ENCODE results near the gene ABCC1. TPM values are rescaled to one million over a fixed set of nuclear protein-coding genes. Genes with fewer than 3 reads are reported as not detected.

The ABCC1 gene
- total and polyA plus RNA-seq, 2 of the 8 experiments (the other 6 are each of a cell fraction or from before 2014, with no cell fraction given): 42.6 to 66.8 TPM

DNA sequence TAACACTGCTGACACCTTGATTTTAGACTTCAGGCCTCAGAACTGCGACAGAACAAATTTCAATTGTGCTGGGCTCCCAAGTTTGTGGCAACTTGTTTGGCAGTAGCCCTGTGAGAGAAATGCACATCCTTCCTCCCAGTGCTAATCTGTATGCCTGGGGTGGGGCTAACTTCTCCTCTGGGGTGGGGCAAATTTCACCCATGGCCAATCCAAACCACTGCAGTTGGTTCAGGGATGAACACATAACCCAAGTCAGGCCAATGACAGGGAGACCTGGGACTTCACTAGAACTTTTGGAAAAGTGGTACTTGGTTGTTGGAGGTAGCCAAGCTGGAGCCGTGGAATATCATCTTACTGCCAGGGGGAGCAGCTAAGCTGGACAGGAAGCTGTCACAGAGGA lies 217.5 kb downstream of the ABCC1 start:
- CTCF ChIA-PET (ENCODE audit: partially characterized antibody): interaction anchor here (1.1 kb wide), 1 partner anchor 20 kb away, joined by 5 read pairs; no protein-coding TSS in a partner anchor
- H3K27me3 ChIP-seq (replicated peaks in 1 of 4; ENCODE audit: control insufficient read depth in 3 of 4, extremely low read depth in 1 of 4, insufficient read depth in 3 of 4, low read length in 3 of 4): no peaks in the 10 kb centered on the region

More for the DNA sequence above, 217.5 kb downstream of the ABCC1 start:
- Histone ChIP-seq H3K4me1 (replicated peaks in 1 of 4; ENCODE audit: control insufficient read depth in 3 of 4, insufficient read depth in 4 of 4, low read length in 3 of 4) (no peaks in the 10 kb centered on the region), H3K23ac (ENCODE audit: insufficient read length) (no peak overlapping the region), H2AK5ac (ENCODE audit: low read depth, low read length) (no peak overlapping the region), H3K23me2 (ENCODE audit: low read depth, low read length) (peaks cover 6% of the 10 kb centered on the region; the same call in 1 of the 2 replicates), H3K36me3 (ENCODE audit: control insufficient read depth in 2 of 4, insufficient read depth in 4 of 4, low read length in 3 of 4) (no peaks in the 10 kb centered on the region), H4K8ac (ENCODE audit: extremely low read depth, insufficient read depth, low read length) (no peak overlapping the region), H3K4ac (replicated peaks; ENCODE audit: insufficient read length, low read depth, low read length) (no peak overlapping the region), H3K79me2 (ENCODE audit: control insufficient read depth in 1 of 2, insufficient read depth in 2 of 2, low read length in 2 of 2) (no peaks in the 10 kb centered on the region), H3K9me3 (ENCODE audit: insufficient read depth in 2 of 2, low read depth in 1 of 2, low read length in 1 of 2) (no peaks in the 10 kb centered on the region), H3K56ac (replicated peaks; ENCODE audit: insufficient read length, low read depth, low read length) (no peak overlapping the region), H4K20me1 (replicated peaks in 1 of 2; ENCODE audit: control insufficient read depth in 1 of 2, insufficient read depth in 2 of 2, low read length in 2 of 2) (no peaks in the 10 kb centered on the region), H3K4me3 (ENCODE audit: extremely low read depth in 1 of 4, insufficient read depth in 2 of 4, low read depth in 3 of 4, low read length in 4 of 4) (no peak overlapping the region), H4K5ac (ENCODE audit: insufficient read length, low read depth, low read length) (no peak overlapping the region), H3K79me1 (ENCODE audit: low read depth, low read length) (no peaks in the 10 kb centered on the region), H3K14ac (ENCODE audit: insufficient read length) (no peak overlapping the region), H2BK15ac (ENCODE audit: low read length) (no peak overlapping the region), H2BK120ac (replicated peaks; ENCODE audit: low read depth, low read length) (no peak overlapping the region), H3K4me2 (ENCODE audit: insufficient read depth in 1 of 2, low read depth in 2 of 2, low read length in 2 of 2) (no peak overlapping the region), H2BK5ac (ENCODE audit: low read depth, low read length) (no peak overlapping the region), H2BK12ac (ENCODE audit: low read depth, low read length) (no peak overlapping the region), H3K18ac (ENCODE audit: extremely low read depth, low read length) (no peak overlapping the region), H3K27ac (ENCODE audit: low read depth, low read length) (no peak overlapping the region), H2AFZ (ENCODE audit: low read length) (no peak overlapping the region), H3K9ac (replicated peaks in 1 of 4; ENCODE audit: extremely low read depth in 1 of 4, low read depth in 3 of 4, low read length in 3 of 4) (no peak overlapping the region), H4K91ac (replicated peaks; ENCODE audit: insufficient read length, low read length) (no peak overlapping the region), H2BK20ac (ENCODE audit: low read length) (no peak overlapping the region)
- FAIRE-seq (no peak), DNase-seq (ENCODE audit: low read depth in 1 of 2, low spot score in 2 of 2) (no peak)
- WGBS, 2 experiments (ENCODE audit: extremely low coverage in 1 of 2, insufficient coverage in 1 of 2, insufficient read length in 1 of 2, insufficient replicate concordance in 2 of 2, low coverage in 1 of 2, low lambda C conversion rate in 2 of 2, missing lambda C conversion rate in 1 of 2): 54% methylated on average over 2 of the region's 2 CpGs; no CpG with 5 or more reads in 1 of the 2 experiments
- TF ChIP-seq, protein P1, sequence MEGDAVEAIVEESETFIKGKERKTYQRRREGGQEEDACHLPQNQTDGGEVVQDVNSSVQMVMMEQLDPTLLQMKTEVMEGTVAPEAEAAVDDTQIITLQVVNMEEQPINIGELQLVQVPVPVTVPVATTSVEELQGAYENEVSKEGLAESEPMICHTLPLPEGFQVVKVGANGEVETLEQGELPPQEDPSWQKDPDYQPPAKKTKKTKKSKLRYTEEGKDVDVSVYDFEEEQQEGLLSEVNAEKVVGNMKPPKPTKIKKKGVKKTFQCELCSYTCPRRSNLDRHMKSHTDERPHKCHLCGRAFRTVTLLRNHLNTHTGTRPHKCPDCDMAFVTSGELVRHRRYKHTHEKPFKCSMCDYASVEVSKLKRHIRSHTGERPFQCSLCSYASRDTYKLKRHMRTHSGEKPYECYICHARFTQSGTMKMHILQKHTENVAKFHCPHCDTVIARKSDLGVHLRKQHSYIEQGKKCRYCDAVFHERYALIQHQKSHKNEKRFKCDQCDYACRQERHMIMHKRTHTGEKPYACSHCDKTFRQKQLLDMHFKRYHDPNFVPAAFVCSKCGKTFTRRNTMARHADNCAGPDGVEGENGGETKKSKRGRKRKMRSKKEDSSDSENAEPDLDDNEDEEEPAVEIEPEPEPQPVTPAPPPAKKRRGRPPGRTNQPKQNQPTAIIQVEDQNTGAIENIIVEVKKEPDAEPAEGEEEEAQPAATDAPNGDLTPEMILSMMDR (IDR thresholded peaks at IDR 0.05; ENCODE audit: control extremely low read depth in 1 of 3, insufficient read depth in 1 of 3, low read depth in 1 of 3, low read length in 3 of 3): no peak
- TF ChIP-seq SAP30 (IDR thresholded peaks at IDR 0.05; ENCODE audit: insufficient read depth, insufficient replicate concordance, low read length): no peak
- no peak for TF ChIP-seq SIN3A (conservative IDR thresholded peaks at IDR 0.05 in 1 of 2, IDR thresholded peaks at IDR 0.05 in 1 of 2; ENCODE audit: low read depth in 1 of 2, low read length in 2 of 2)
- TF ChIP-seq BCL11A (IDR thresholded peaks at IDR 0.05; ENCODE audit: low read depth in 2 of 2, low read length in 2 of 2): no peak
- POLR2A ChIA-PET (ENCODE audit: partially characterized antibody): no interaction called here
